Fibroblast of pulmonary artery (primary cell): ENCODE measurements around the gene STPG4.
"Not testable (repeated sequence)": the region's sequence is repeated elsewhere in the genome, so short reads cannot be mapped to it uniquely, and the experiment has no call there.

Experiments
- DNase-seq: peaks from one replicate; pipeline ENCODE4 v3.0.0-alpha.2; 2010; ENCODE audit warnings: low read depth
- H3K4me3 ChIP-seq: replicated peaks from 2 replicates; pipeline ENCODE4 v1.5.1; 2011; ENCODE audit warnings: low read depth, mild to moderate bottlenecking, control low read depth, low read length, moderate library complexity
- TF ChIP-seq, protein P1 (sequence below): IDR thresholded peaks from 2 replicates; pipeline ENCODE4 v1.5.1; 2011; ENCODE audit warnings: mild to moderate bottlenecking, control low read depth, low read length, inconsistent platforms; ENCODE audit errors: missing control alignments

Gene STPG4

GRCh38 chr2:47174733-47175361 lies 19.7 kb upstream of the STPG4 start:
- TF ChIP-seq, protein P1, sequence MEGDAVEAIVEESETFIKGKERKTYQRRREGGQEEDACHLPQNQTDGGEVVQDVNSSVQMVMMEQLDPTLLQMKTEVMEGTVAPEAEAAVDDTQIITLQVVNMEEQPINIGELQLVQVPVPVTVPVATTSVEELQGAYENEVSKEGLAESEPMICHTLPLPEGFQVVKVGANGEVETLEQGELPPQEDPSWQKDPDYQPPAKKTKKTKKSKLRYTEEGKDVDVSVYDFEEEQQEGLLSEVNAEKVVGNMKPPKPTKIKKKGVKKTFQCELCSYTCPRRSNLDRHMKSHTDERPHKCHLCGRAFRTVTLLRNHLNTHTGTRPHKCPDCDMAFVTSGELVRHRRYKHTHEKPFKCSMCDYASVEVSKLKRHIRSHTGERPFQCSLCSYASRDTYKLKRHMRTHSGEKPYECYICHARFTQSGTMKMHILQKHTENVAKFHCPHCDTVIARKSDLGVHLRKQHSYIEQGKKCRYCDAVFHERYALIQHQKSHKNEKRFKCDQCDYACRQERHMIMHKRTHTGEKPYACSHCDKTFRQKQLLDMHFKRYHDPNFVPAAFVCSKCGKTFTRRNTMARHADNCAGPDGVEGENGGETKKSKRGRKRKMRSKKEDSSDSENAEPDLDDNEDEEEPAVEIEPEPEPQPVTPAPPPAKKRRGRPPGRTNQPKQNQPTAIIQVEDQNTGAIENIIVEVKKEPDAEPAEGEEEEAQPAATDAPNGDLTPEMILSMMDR, result no peak
- DNase-seq, result peak; percentile 58
- peak overlapping the region; percentile 96 for H3K4me3 ChIP-seq

DNA sequence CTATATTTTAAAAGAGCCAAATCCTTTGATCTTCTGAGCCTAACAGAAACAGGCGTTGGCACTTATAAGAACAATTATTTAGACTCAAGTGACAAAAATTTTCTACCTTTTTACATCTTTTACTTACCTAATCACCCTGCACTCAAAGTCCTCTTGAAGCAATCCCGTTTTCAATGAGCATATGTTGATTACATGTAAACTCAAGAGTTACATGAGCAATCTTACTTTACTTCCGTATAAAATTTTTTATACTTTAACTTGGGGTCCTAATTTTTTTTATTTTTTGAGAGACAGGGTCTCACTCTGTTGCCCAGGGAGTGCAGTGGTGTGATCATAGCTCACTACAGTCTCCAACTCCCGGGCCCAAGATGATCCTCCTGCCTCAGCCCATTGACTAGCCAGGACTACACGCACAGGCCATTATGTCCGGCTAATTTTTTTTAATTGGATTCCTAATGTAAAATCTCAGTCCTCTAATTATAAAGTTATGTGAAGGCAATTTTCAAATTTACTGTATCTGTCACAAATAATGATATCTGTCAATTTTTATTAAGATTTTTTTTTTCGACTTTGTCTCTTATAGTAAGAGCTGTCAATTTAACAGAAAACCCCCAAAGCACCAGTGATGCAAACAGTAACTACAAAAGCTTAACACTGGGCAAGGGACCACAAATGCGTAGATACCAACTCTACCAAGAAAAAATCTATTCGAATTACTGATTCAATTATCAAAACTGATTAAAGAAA lies 19.1 kb upstream of the STPG4 start:
- TF ChIP-seq, protein P1, result no peak
- DNase-seq, result no peak
- peak overlapping the region; percentile 96 for H3K4me3 ChIP-seq

DNA sequence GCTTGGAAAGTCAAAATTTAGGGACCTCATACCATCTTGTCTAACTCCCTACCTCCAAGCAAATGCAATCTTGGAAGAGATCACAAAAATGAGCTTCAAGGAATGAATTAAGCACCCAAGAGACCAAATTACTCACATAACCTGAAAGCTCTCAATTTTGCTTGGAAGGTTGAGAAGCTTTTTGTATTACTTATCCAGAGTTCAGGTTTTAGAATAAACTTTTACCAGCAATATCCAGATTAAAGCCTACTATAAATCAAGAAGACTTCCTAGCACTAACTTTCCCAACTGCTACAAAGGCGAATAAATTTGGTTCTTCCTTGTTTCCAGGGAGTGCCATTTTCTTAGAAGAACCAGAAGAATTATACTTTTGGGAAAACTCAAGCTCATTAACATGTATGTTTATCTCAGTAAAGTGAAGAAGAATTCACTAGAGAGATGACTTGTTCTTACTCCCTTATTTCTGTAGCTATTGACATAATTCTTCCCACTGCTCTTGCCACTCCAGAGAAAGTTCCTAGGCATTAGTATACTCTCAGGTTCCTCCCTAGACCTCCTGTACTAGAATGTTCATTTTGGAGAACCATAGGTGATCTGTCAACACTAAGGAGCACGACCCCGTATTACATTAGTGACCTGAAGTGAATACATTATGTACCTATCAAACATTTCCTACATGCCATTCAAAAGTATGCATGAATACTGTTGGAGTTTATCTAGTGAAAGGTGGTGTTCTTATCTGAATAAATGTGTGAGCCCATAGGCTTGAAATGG lies 18.0 kb upstream of the STPG4 start:
- TF ChIP-seq, protein P1, result no peak
- no peak for DNase-seq
- H3K4me3 ChIP-seq, result peak overlapping the region; percentile 96

DNA sequence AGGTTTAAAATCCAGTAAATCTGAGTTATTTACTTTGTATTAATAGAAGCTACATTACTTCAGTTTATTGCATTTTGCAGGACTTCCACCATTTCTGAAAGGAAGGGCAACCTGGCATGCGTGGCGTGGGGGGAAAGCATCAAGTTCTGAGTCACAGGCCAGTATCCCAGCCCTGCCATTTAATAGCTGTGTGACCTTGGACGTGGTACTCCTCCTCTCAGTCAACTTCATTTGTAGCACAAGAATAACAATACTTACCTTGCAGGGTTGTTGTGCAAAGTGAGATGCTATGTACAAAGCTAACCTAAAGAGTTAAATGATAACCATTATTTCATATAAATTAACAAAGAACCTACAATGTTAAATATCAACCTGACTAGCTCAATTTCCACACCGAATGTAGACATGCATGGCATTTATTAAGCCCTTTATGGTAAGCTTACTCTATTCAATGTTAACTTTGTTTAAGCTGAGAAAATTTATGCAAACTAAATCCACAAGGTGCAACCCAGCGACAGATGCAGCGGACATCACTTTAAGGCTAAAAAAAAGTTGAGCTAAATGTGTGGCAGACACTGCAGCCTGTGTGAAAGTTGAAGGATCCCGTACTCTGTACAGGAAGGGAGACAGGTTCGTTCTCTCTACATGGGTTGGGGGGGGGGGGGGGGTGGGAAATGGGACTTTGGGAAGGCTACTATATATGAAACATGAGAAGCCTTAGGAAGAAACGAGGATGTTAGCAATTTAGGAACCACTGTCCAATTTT lies 17.2 kb upstream of the STPG4 start:
- H3K4me3 ChIP-seq, result peak overlapping the region; percentile 96
- DNase-seq, result no peak

GRCh38 chr2:47169784-47170183 lies 14.7 kb upstream of the STPG4 start:
- no peak overlapping the region for H3K4me3 ChIP-seq
- no peak for DNase-seq
- TF ChIP-seq, protein P1, result no peak

More for the DNA sequence above, 17.2 kb upstream of the STPG4 start:
- TF ChIP-seq, protein P1, result no peak

DNA sequence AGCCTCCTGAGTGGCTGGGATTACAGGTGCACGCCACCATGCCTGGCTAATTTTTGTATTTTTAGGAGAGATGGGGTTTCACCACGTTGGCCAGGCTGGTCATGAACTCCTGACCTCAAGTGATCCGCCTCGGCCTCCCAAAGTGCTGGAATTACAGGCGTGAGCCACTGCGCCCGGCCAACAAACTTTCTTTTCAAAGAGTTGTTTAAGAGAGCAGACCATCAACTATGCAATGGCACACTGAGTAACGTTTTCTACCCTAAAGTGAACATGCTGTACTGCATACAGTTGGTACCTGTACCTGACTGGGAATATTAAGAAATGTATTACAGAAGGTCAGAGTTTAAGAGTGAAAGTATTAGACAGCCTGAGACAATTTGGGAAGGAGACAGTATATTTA lies 13.8 kb upstream of the STPG4 start:
- not testable (repeated sequence) for H3K4me3 ChIP-seq, DNase-seq
